Mesenchymal stem cell (in vitro differentiated cells and primary cell): ENCODE measurements around the gene AFAP1L2.

ENCODE experiments used
- DNase-seq: peaks from one replicate; pipeline ENCODE4 v3.0.0-alpha.2; 2013
- H2AFZ ChIP-seq: one replicate; pipeline ENCODE4 v1.6.1; 2013; ENCODE audit warnings: low read depth, mild to moderate bottlenecking, control low read depth, inconsistent platforms, low read length, moderate library complexity
- H2AK5ac ChIP-seq: 2 replicates; pipeline ENCODE4 v1.6.1; 2013; ENCODE audit warnings: low read length, moderate library complexity, mild to moderate bottlenecking, inconsistent platforms; ENCODE audit not compliant: severe bottlenecking
- H2BK120ac ChIP-seq: one replicate; pipeline ENCODE4 v1.6.1; 2013; ENCODE audit warnings: low read depth, mild to moderate bottlenecking, inconsistent platforms, low read length, moderate library complexity
- H2BK12ac ChIP-seq, 2 experiments: one replicate each; pipeline ENCODE4 v1.6.1; 2013; ENCODE audit warnings: inconsistent platforms in 2 of 2, low read length in 2 of 2, mild to moderate bottlenecking in 2 of 2, moderate library complexity in 2 of 2, control low read depth in 1 of 2
- H2BK15ac ChIP-seq: one replicate; pipeline ENCODE4 v1.6.1; 2013; ENCODE audit warnings: mild to moderate bottlenecking, low read depth, inconsistent platforms; ENCODE audit not compliant: poor library complexity, severe bottlenecking
- H2BK5ac ChIP-seq: 2 replicates; pipeline ENCODE4 v1.6.1; 2013; ENCODE audit warnings: low read depth, mild to moderate bottlenecking, low read length, control low read depth, inconsistent platforms; ENCODE audit not compliant: poor library complexity, severe bottlenecking
- H3K14ac ChIP-seq, 2 experiments: one replicate each; pipeline ENCODE4 v1.6.1; 2013; ENCODE audit warnings: inconsistent platforms in 2 of 2, low read length in 2 of 2, control low read depth in 1 of 2, mild to moderate bottlenecking in 1 of 2, moderate library complexity in 1 of 2
- H3K18ac ChIP-seq, 2 experiments: one replicate each; pipeline ENCODE4 v1.6.1; 2013; ENCODE audit warnings: inconsistent platforms in 2 of 2, low read length in 2 of 2, control low read depth in 1 of 2, low read depth in 1 of 2, mild to moderate bottlenecking in 1 of 2
- H3K23ac ChIP-seq, 2 experiments: one replicate each; pipeline ENCODE4 v1.6.1; 2013; ENCODE audit warnings: inconsistent platforms in 2 of 2, low read length in 2 of 2, mild to moderate bottlenecking in 2 of 2, moderate library complexity in 2 of 2, control low read depth in 1 of 2
- H3K27ac ChIP-seq: 2 replicates; pipeline ENCODE4 v1.5.1; 2013; ENCODE audit warnings: mild to moderate bottlenecking, moderate library complexity, low read length, control low read depth, inconsistent platforms; ENCODE audit not compliant: poor library complexity, severe bottlenecking
- H3K27me3 ChIP-seq, 2 experiments: 2 replicates each; pipeline versions ENCODE4 v1.6.1 to v1.7.0; 2013; ENCODE audit warnings: low read length in 2 of 2, mild to moderate bottlenecking in 2 of 2, moderate library complexity in 2 of 2, control low read depth in 1 of 2, inconsistent platforms in 1 of 2; ENCODE audit not compliant: control insufficient read depth in 1 of 2, insufficient read depth in 1 of 2
- H3K36me3 ChIP-seq, 2 experiments: 2 replicates each; pipeline versions ENCODE4 v1.6.1 to v1.7.0; 2013; ENCODE audit warnings: low read length in 2 of 2, control low read depth in 1 of 2, inconsistent platforms in 1 of 2, low read depth in 1 of 2, mild to moderate bottlenecking in 1 of 2; ENCODE audit not compliant: insufficient read depth in 2 of 2, control insufficient read depth in 1 of 2
- H3K4ac ChIP-seq, 2 experiments: one replicate each; pipeline ENCODE4 v1.6.1; 2013; ENCODE audit warnings: inconsistent platforms in 2 of 2, low read length in 2 of 2, mild to moderate bottlenecking in 2 of 2, moderate library complexity in 2 of 2, control low read depth in 1 of 2, low read depth in 1 of 2
- H3K4me1 ChIP-seq: 2 replicates; pipeline ENCODE4 v1.6.1; 2013; ENCODE audit warnings: low read depth, low read length, control low read depth; ENCODE audit not compliant: control insufficient read depth, insufficient read depth
- H3K4me2 ChIP-seq: 2 replicates; pipeline ENCODE4 v1.6.1; 2013; ENCODE audit warnings: low read length, mild to moderate bottlenecking, inconsistent platforms; ENCODE audit not compliant: poor library complexity, severe bottlenecking
- H3K4me3 ChIP-seq, 2 experiments: 2 replicates each; pipeline versions ENCODE4 v1.5.1 to v1.7.0; 2013; ENCODE audit warnings: low read length in 2 of 2, mild to moderate bottlenecking in 2 of 2, control low read depth in 1 of 2, low read depth in 1 of 2; ENCODE audit not compliant: insufficient read depth in 1 of 2
- H3K79me1 ChIP-seq: replicated peaks from 2 replicates; pipeline ENCODE4 v1.6.1; 2013; ENCODE audit warnings: mild to moderate bottlenecking, control low read depth, low read length, inconsistent platforms; ENCODE audit not compliant: poor library complexity, severe bottlenecking
- H3K9ac ChIP-seq: 2 replicates; pipeline ENCODE4 v1.7.0; 2013; ENCODE audit warnings: mild to moderate bottlenecking, low read length, moderate library complexity
- H3K9me3 ChIP-seq: 2 replicates; pipeline ENCODE4 v1.7.0; 2013; ENCODE audit warnings: mild to moderate bottlenecking, low read length; ENCODE audit not compliant: control insufficient read depth
- H4K8ac ChIP-seq: one replicate; pipeline ENCODE4 v1.6.1; 2013; ENCODE audit warnings: inconsistent platforms, mild to moderate bottlenecking, low read length, moderate library complexity
- H4K91ac ChIP-seq: one replicate; pipeline ENCODE4 v1.6.1; 2013; ENCODE audit warnings: mild to moderate bottlenecking, low read length, inconsistent platforms
- WGBS: methylation state at CpG from one replicate; pipeline ENCODE4 v1.1.7; 2013; ENCODE audit warnings: mixed read lengths; 5-methylcytosine and 5-hydroxymethylcytosine counted together

AFAP1L2 gene

DNA sequence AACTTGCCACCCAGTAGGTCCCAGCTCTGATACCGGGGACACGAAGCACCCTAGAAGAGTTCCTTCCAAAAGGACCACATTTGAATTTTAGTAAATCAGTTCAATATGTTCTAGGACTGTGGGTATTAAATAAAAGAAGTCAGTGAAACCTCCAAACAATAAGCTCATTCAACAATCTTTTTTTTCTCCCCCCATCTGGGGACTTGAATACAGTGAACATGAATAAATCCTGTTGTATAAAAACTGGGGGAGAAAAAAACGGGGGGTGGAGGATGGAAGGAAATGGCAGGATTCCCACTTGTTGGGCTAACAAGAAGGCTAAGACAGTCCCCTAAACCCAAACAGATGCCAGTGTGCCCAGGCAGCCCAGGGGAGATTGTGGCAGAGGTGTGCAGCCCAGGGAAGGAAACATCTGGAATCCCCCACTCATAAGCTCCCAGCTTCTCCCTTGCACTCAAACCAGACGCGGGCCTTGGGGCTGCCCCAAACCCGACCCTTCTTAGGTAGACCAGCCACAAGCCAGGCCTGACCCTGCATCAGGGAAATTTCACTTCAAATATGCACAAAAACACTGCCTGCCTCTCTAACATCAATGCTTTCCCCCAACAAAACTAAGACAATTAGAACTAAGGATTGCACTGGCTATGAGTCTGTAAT is 8.8 kb downstream of the AFAP1L2 start:
- no peak overlapping the region for H3K9ac ChIP-seq
- no peak overlapping the region for H4K91ac ChIP-seq
- no peak overlapping the region for H2AFZ ChIP-seq
- WGBS, result 95% methylated on average over 4 of the region's 6 CpGs
- no peak overlapping the region for H2BK120ac ChIP-seq
- no peak overlapping the region for H3K14ac ChIP-seq
- H2BK12ac ChIP-seq, result no peak overlapping the region
- no peak overlapping the region for H3K4me3 ChIP-seq
- H2AK5ac ChIP-seq, result no peak overlapping the region
- H2BK5ac ChIP-seq, result no peak overlapping the region
- peaks cover 10% of the 10 kb centered on the region for H3K4me1 ChIP-seq
- no peak overlapping the region for H3K18ac ChIP-seq
- H3K4ac ChIP-seq, result no peak overlapping the region
- no peaks in the 10 kb centered on the region for H3K36me3 ChIP-seq
- peaks cover 14 to 55% of the 10 kb centered on the region in 2 experiments for H3K27me3 ChIP-seq
- no peaks in the 10 kb centered on the region for H3K9me3 ChIP-seq
- no peak overlapping the region for H3K4me2 ChIP-seq
- no peak overlapping the region for H3K23ac ChIP-seq
- H4K8ac ChIP-seq, result no peak overlapping the region
- H3K27ac ChIP-seq, result no peak overlapping the region
- no peaks in the 10 kb centered on the region for H3K79me1 ChIP-seq
- no peak for DNase-seq
- no peak overlapping the region for H2BK15ac ChIP-seq

GRCh38 chr10:114394531-114394930 is 9.8 kb downstream of the AFAP1L2 start:
- Histone ChIP-seq H2AK5ac (no peak overlapping the region), H4K8ac (no peak overlapping the region), H3K18ac (peak overlapping the region in 1 of 2 experiments; percentile 63), H3K27ac (no peak overlapping the region), H3K36me3 (no peaks in the 10 kb centered on the region), H3K4me3 (no peak overlapping the region), H2BK5ac (no peak overlapping the region), H3K23ac (no peak overlapping the region), H3K14ac (peak overlapping the region in 1 of 2 experiments; percentile 58), H2AFZ (no peak overlapping the region), H3K79me1 (no peaks in the 10 kb centered on the region), H4K91ac (no peak overlapping the region), H3K27me3 (peaks cover 6 to 52% of the 10 kb centered on the region in 2 experiments), H2BK12ac (peak overlapping the region in 1 of 2 experiments; percentile 43), H3K4ac (peak overlapping the region in 1 of 2 experiments; percentile 7), H3K4me2 (no peak overlapping the region), H3K9me3 (no peaks in the 10 kb centered on the region), H3K4me1 (peaks cover 10% of the 10 kb centered on the region), H2BK15ac (no peak overlapping the region), H2BK120ac (no peak overlapping the region), H3K9ac (no peak overlapping the region)
- WGBS, result 83% methylated on average over 6 of the region's 6 CpGs
- DNase-seq, result no peak

DNA sequence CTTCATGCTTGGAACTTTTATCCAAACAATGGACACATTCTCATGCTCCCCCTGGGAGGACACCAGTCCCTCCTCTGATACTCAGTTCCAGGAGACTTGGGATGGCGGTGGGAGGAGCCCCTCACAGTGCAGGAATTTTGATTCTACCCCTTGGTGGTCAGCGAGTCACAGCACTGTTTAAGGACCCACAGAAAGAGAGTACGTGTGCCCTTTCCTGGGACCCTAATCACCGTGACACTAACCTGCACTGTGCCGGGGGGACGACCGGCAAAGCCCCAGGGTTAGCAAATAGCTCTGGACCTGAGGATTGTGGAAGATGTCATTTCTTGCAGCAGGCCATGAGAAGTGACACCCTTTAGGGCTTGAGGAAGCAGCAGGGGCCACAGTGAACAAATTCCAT is 10.4 kb downstream of the AFAP1L2 start:
- Histone ChIP-seq H3K4me2 (no peak overlapping the region), H3K23ac (no peak overlapping the region), H3K79me1 (no peaks in the 10 kb centered on the region), H3K9me3 (no peaks in the 10 kb centered on the region), H3K9ac (no peak overlapping the region), H4K91ac (peak overlapping the region; percentile 28), H4K8ac (peak overlapping the region; percentile 8), H2BK15ac (peak overlapping the region; percentile 12), H2BK5ac (no peak overlapping the region), H3K27ac (no peak overlapping the region), H2BK12ac (peak overlapping the region in 1 of 2 experiments; percentile 47), H2AFZ (no peak overlapping the region), H3K4me1 (peaks cover 13% of the 10 kb centered on the region), H2BK120ac (no peak overlapping the region), H3K14ac (peak overlapping the region in 1 of 2 experiments; percentile 74), H3K18ac (peak overlapping the region; percentile 26 to 53), H3K27me3 (peaks cover 4 to 50% of the 10 kb centered on the region in 2 experiments), H2AK5ac (no peak overlapping the region), H3K4ac (peak overlapping the region; percentile 26 to 57), H3K36me3 (no peaks in the 10 kb centered on the region), H3K4me3 (no peak overlapping the region)
- no peak for DNase-seq
- 75% methylated on average over 7 of the region's 7 CpGs for WGBS

GRCh38 chr10:114393482-114393881 is 10.8 kb downstream of the AFAP1L2 start:
- no peak overlapping the region for H2AK5ac ChIP-seq
- no peak overlapping the region for H3K9ac ChIP-seq
- 44% methylated on average over 7 of the region's 11 CpGs for WGBS
- no peaks in the 10 kb centered on the region for H3K36me3 ChIP-seq
- H3K27ac ChIP-seq, result no peak overlapping the region
- H2AFZ ChIP-seq, result no peak overlapping the region
- no peak overlapping the region for H2BK15ac ChIP-seq
- H4K8ac ChIP-seq, result peak overlapping the region; percentile 8
- peak overlapping the region in 1 of 2 experiments; percentile 57 for H3K4ac ChIP-seq
- H3K4me2 ChIP-seq, result no peak overlapping the region
- H3K27me3 ChIP-seq, result peaks cover 4 to 49% of the 10 kb centered on the region in 2 experiments
- H3K4me1 ChIP-seq, result peaks cover 13% of the 10 kb centered on the region
- peak; percentile 78 for DNase-seq
- H2BK12ac ChIP-seq, result peak overlapping the region in 1 of 2 experiments; percentile 81
- H3K79me1 ChIP-seq, result no peaks in the 10 kb centered on the region
- H2BK120ac ChIP-seq, result no peak overlapping the region
- no peak overlapping the region for H2BK5ac ChIP-seq
- H3K14ac ChIP-seq, result no peak overlapping the region
- no peak overlapping the region for H3K23ac ChIP-seq
- peak overlapping the region; percentile 0 to 41 for H3K18ac ChIP-seq
- no peaks in the 10 kb centered on the region for H3K9me3 ChIP-seq
- H4K91ac ChIP-seq, result no peak overlapping the region
- no peak overlapping the region for H3K4me3 ChIP-seq
